Activated T-helper 1 cell treated with anti-CD3 and anti-CD28 coated beads, Interleukin-2, amount 50 U/mL, for 16 hours (primary cell): ENCODE results near the gene ZNF578.
"Not testable (repeated sequence)": the region's sequence is repeated elsewhere in the genome, so short reads cannot be mapped to it uniquely, and the experiment has no call there.

Source experiments
- DNase-seq, 2 donors: peaks; one replicate each; pipeline ENCODE4 v3.0.0-alpha.2; 2020; ENCODE audit warnings: low read depth in 1 of 2, low spot score in 1 of 2

ZNF578 gene

GRCh38 chr19:52507266-52507665 lies 53.9 kb downstream of the ZNF578 start:
- no peak for DNase-seq

- no peak for DNase-seq
These were observed 62.8 kb downstream of the ZNF578 start for GRCh38 chr19:52516191-52516590.

- no peak for DNase-seq
These were observed 65.3 kb downstream of the ZNF578 start for GRCh38 chr19:52518646-52519045.

- DNase-seq = not testable (repeated sequence)
These were observed 65.8 kb downstream of the ZNF578 start for GRCh38 chr19:52519175-52519574.

- no peak for DNase-seq
These were observed 66.7 kb downstream of the ZNF578 start for GRCh38 chr19:52520013-52520412.

- DNase-seq = no peak
These were observed 69.2 kb downstream of the ZNF578 start for GRCh38 chr19:52522551-52522950.

- DNase-seq = no peak
These were observed 70.7 kb downstream of the ZNF578 start for GRCh38 chr19:52524086-52524485.

GRCh38 chr19:52527134-52527955 lies 74.0 kb downstream of the ZNF578 start, which contains the start of gene ZNF808:
Gene ZNF808 (plus strand): TSS chr19:52527668. CDS start chr19:52543285, 15,617 bp downstream.
- peak; percentile 96 to 99 for DNase-seq

GRCh38 chr19:52527956-52528351 lies 74.6 kb downstream of the ZNF578 start:
- peak in 1 of 2 donors; percentile 0 for DNase-seq

- no peak for DNase-seq
These were observed 79.1 kb downstream of the ZNF578 start for GRCh38 chr19:52532480-52532879.

- no peak for DNase-seq
These were observed 80.5 kb downstream of the ZNF578 start for GRCh38 chr19:52533901-52534300.

GRCh38 chr19:52535385-52535770 lies 82.0 kb downstream of the ZNF578 start:
- DNase-seq = not testable (repeated sequence)

- peak; percentile 78 to 83 for DNase-seq
These were observed 82.6 kb downstream of the ZNF578 start for GRCh38 chr19:52535771-52536447.

GRCh38 chr19:52536448-52536800 lies 83.1 kb downstream of the ZNF578 start:
- DNase-seq = peak; percentile 8 to 18

- DNase-seq = not testable (repeated sequence)
These were observed 85.5 kb downstream of the ZNF578 start for GRCh38 chr19:52538815-52539214.

GRCh38 chr19:52541176-52541575 lies 87.8 kb downstream of the ZNF578 start:
- DNase-seq = not testable (repeated sequence)

GRCh38 chr19:52541608-52542007 lies 88.3 kb downstream of the ZNF578 start:
- no peak for DNase-seq

- not testable (repeated sequence) for DNase-seq
These were observed 89.2 kb downstream of the ZNF578 start for GRCh38 chr19:52542541-52542940.

- peak in 1 of 2 donors; percentile 20 for DNase-seq
These were observed 89.8 kb downstream of the ZNF578 start for GRCh38 chr19:52542984-52543664.

- DNase-seq = no peak
These were observed 101.0 kb downstream of the ZNF578 start for GRCh38 chr19:52554216-52554971.
